ENCODE data around the gene ARGLU1. TPM values are rescaled to one million over a fixed set of nuclear protein-coding genes. Genes with fewer than 3 reads are reported as not detected.

The ARGLU1 gene
- total and polyA plus RNA-seq, 2 experiments from 2014 or later, result 108 to 166 TPM

GRCh38 chr13:106530171-106530851 lies 37.6 kb downstream of the ARGLU1 start:
- Mint-ChIP-seq H3K27ac (peak overlapping the region; percentile 79), H3K36me3 (ENCODE audit: low read depth) (no peaks in the 10 kb centered on the region; the same call in 2 of the 3 replicates), H3K4me3 (peak overlapping the region; percentile 51), H3K27me3 (ENCODE audit: insufficient read depth, low read depth, poor library complexity) (peaks cover 15% of the 10 kb centered on the region), H3K4me1 (peaks cover 73% of the 10 kb centered on the region), H3K9me3 (no peaks in the 10 kb centered on the region; the same call in 2 of the 3 replicates)
- Histone ChIP-seq H3K27me3 (ENCODE audit: insufficient read depth) (peaks cover 34% of the 10 kb centered on the region), H3K4me1 (ENCODE audit: insufficient read depth) (peaks cover 73% of the 10 kb centered on the region), H4K20me1 (replicated peaks; ENCODE audit: insufficient read depth) (peaks cover 3% of the 10 kb centered on the region; the same call in 1 of the 2 replicates), H3K4me3 (peak overlapping the region; percentile 21; the same call in 1 of the 2 replicates), H3K36me3 (ENCODE audit: insufficient read depth) (no peaks in the 10 kb centered on the region), H3K9me2 (ENCODE audit: insufficient read depth) (no peaks in the 10 kb centered on the region), H2AFZ (no peak overlapping the region), H3K27ac (ENCODE audit: low read depth) (peak overlapping the region; percentile 7; the same call in 1 of the 2 replicates), H3K4me2 (peak overlapping the region; percentile 78), H3F3A (replicated peaks; ENCODE audit: low read depth) (no peaks in the 10 kb centered on the region), H3K79me2 (replicated peaks; ENCODE audit: insufficient read depth) (peaks cover 72% of the 10 kb centered on the region)
- TF ChIP-seq ZNF114 (CRISPR knock-in tag; IDR thresholded peaks at IDR 0.05) (no peak), CREB1 (CRISPR knock-in tag; IDR thresholded peaks at IDR 0.05; ENCODE audit: low read depth) (peak; percentile 80)
- ATAC-seq (no peak), DNase-seq (ENCODE audit: low spot score) (peak; percentile 49)

DNA sequence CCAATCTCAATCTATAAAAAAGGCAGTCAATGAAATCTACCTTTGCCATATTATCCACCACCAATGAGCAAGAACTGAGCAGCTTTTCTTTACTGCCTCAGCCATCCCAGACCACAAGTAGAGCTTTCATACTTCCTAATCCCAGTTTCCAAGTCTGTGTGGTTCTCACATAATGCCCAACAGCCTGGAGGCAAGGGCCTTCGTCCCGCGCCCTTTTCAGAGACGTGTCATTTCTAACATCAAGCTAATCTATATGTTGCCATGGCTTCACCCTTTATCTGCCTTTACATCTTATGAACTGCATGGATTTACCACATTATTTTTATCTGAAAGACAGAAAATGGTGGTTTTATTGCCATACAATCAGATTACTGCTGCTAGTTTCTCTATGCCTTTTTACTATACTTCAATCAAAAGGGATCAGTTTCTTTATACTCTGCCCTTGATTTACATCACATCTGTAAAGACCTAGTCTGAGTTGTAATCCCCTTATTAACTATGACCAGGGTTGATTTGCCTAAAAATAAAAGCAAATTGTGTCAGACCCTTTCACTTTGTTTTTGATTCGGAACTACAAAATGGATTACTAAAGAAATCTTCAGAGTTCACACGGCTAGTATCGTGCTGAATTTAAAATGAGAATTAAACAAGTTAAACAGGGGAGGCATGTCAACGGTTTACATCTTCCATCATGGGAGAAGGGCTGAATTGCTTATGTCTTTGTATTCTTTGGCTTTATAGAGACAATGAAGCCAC lies 38.3 kb downstream of the ARGLU1 start:
- Mint-ChIP-seq H3K9me3 (no peaks in the 10 kb centered on the region), H3K36me3 (ENCODE audit: low read depth) (no peaks in the 10 kb centered on the region; the same call in 2 of the 3 replicates), H3K27ac (peak overlapping the region; percentile 79), H3K4me3 (peak overlapping the region; percentile 51), H3K27me3 (ENCODE audit: insufficient read depth, low read depth, poor library complexity) (peaks cover 15% of the 10 kb centered on the region), H3K4me1 (peaks cover 75% of the 10 kb centered on the region)
- no peaks in the 10 kb centered on the region for H3K36me3 ChIP-seq (ENCODE audit: insufficient read depth)
- H3K4me2 ChIP-seq, result peak overlapping the region; percentile 78
- ATAC-seq (no peak), DNase-seq (ENCODE audit: low spot score) (no peak)
- peaks cover 3% of the 10 kb centered on the region for H4K20me1 ChIP-seq (replicated peaks; ENCODE audit: insufficient read depth)
- H3K27ac ChIP-seq (ENCODE audit: low read depth), result 0 out of 2 replicates have a peak overlapping the region, but pooled peaks have one; percentile 10
- H3K79me2 ChIP-seq (replicated peaks; ENCODE audit: insufficient read depth), result peaks cover 79% of the 10 kb centered on the region
- no peaks in the 10 kb centered on the region for H3F3A ChIP-seq (replicated peaks; ENCODE audit: low read depth)
- TF ChIP-seq, protein P1, sequence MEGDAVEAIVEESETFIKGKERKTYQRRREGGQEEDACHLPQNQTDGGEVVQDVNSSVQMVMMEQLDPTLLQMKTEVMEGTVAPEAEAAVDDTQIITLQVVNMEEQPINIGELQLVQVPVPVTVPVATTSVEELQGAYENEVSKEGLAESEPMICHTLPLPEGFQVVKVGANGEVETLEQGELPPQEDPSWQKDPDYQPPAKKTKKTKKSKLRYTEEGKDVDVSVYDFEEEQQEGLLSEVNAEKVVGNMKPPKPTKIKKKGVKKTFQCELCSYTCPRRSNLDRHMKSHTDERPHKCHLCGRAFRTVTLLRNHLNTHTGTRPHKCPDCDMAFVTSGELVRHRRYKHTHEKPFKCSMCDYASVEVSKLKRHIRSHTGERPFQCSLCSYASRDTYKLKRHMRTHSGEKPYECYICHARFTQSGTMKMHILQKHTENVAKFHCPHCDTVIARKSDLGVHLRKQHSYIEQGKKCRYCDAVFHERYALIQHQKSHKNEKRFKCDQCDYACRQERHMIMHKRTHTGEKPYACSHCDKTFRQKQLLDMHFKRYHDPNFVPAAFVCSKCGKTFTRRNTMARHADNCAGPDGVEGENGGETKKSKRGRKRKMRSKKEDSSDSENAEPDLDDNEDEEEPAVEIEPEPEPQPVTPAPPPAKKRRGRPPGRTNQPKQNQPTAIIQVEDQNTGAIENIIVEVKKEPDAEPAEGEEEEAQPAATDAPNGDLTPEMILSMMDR (conservative IDR thresholded peaks at IDR 0.05; ENCODE audit: low read depth in 2 of 2), result no peak
- TF ChIP-seq, protein P2, sequence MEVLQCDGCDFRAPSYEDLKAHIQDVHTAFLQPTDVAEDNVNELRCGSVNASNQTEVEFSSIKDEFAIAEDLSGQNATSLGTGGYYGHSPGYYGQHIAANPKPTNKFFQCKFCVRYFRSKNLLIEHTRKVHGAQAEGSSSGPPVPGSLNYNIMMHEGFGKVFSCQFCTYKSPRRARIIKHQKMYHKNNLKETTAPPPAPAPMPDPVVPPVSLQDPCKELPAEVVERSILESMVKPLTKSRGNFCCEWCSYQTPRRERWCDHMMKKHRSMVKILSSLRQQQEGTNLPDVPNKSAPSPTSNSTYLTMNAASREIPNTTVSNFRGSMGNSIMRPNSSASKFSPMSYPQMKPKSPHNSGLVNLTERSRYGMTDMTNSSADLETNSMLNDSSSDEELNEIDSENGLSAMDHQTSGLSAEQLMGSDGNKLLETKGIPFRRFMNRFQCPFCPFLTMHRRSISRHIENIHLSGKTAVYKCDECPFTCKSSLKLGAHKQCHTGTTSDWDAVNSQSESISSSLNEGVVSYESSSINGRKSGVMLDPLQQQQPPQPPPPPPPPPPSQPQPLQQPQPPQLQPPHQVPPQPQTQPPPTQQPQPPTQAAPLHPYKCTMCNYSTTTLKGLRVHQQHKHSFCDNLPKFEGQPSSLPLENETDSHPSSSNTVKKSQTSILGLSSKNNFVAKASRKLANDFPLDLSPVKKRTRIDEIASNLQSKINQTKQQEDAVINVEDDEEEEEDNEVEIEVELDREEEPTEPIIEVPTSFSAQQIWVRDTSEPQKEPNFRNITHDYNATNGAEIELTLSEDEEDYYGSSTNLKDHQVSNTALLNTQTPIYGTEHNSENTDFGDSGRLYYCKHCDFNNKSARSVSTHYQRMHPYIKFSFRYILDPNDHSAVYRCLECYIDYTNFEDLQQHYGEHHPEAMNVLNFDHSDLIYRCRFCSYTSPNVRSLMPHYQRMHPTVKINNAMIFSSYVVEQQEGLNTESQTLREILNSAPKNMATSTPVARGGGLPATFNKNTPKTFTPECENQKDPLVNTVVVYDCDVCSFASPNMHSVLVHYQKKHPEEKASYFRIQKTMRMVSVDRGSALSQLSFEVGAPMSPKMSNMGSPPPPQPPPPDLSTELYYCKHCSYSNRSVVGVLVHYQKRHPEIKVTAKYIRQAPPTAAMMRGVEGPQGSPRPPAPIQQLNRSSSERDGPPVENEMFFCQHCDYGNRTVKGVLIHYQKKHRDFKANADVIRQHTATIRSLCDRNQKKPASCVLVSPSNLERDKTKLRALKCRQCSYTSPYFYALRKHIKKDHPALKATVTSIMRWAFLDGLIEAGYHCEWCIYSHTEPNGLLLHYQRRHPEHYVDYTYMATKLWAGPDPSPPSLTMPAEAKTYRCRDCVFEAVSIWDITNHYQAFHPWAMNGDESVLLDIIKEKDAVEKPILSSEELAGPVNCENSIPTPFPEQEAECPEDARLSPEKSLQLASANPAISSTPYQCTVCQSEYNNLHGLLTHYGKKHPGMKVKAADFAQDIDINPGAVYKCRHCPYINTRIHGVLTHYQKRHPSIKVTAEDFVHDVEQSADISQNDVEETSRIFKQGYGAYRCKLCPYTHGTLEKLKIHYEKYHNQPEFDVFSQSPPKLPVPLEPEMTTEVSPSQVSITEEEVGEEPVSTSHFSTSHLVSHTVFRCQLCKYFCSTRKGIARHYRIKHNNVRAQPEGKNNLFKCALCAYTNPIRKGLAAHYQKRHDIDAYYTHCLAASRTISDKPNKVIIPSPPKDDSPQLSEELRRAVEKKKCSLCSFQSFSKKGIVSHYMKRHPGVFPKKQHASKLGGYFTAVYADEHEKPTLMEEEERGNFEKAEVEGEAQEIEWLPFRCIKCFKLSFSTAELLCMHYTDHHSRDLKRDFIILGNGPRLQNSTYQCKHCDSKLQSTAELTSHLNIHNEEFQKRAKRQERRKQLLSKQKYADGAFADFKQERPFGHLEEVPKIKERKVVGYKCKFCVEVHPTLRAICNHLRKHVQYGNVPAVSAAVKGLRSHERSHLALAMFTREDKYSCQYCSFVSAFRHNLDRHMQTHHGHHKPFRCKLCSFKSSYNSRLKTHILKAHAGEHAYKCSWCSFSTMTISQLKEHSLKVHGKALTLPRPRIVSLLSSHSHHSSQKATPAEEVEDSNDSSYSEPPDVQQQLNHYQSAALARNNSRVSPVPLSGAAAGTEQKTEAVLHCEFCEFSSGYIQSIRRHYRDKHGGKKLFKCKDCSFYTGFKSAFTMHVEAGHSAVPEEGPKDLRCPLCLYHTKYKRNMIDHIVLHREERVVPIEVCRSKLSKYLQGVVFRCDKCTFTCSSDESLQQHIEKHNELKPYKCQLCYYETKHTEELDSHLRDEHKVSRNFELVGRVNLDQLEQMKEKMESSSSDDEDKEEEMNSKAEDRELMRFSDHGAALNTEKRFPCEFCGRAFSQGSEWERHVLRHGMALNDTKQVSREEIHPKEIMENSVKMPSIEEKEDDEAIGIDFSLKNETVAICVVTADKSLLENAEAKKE (CRISPR knock-in tag; IDR thresholded peaks at IDR 0.05), result no peak
- TF ChIP-seq ZNF331 (CRISPR knock-in tag; IDR thresholded peaks at IDR 0.05; ENCODE audit: low read depth) (no peak), EZH2 (IDR thresholded peaks at IDR 0.05; ENCODE audit: low read depth, unreplicated experiment) (no peak), CREB1 (CRISPR knock-in tag; IDR thresholded peaks at IDR 0.05; ENCODE audit: low read depth) (no peak), REST (IDR thresholded peaks at IDR 0.05; ENCODE audit: unreplicated experiment) (no peak)
- H2AFZ ChIP-seq, result no peak overlapping the region
- peaks cover 34% of the 10 kb centered on the region for H3K27me3 ChIP-seq (ENCODE audit: insufficient read depth)
- peaks cover 75% of the 10 kb centered on the region for H3K4me1 ChIP-seq (ENCODE audit: insufficient read depth)
- no peaks in the 10 kb centered on the region for H3K9me2 ChIP-seq (ENCODE audit: insufficient read depth)
- peak overlapping the region; percentile 21; the same call in 1 of the 2 replicates for H3K4me3 ChIP-seq

Measured in GM23338 (cell line).